Ovary (tissue), 9 donors: ENCODE measurements around the gene SCIN. TPM values are rescaled to one million over a fixed set of nuclear protein-coding genes. Genes with fewer than 3 reads are reported as not detected.
A peak's percentile ranks its signal among the peaks of the same experiment; 100 is the strongest.

ENCODE experiments used
- DNase-seq, 5 donors: peaks; one replicate each; pipeline ENCODE4 v3.0.0-alpha.2; 2019 to 2020
- H3K27ac ChIP-seq, 2 donors: fragments of 200-600 bp; one replicate each; pipeline versions ENCODE4 v1.5.1 to v1.8.0; 2019 to 2022
- H3K27me3 ChIP-seq: fragments of 200-600 bp; one replicate; pipeline ENCODE4 v1.8.0; 2022
- H3K36me3 ChIP-seq: fragments of 200-600 bp; sonication (generic); one replicate; pipeline ENCODE4 v1.5.1; 2019
- H3K4me1 ChIP-seq: one replicate; pipeline ENCODE4 v1.8.1; 2013; ENCODE audit warnings: mild to moderate bottlenecking, moderate library complexity; ENCODE audit not compliant: insufficient read depth
- H3K4me3 ChIP-seq: fragments of 200-600 bp; sonication (generic); one replicate; pipeline ENCODE4 v1.5.1; 2017
- H3K9me3 ChIP-seq, 2 donors: fragments of 200-600 bp in 1 of 2; sonication (generic) in 1 of 2; one replicate each; pipeline versions ENCODE4 v1.5.1 to v1.8.1; 2013 to 2019; ENCODE audit warnings: mild to moderate bottlenecking in 1 of 2, moderate library complexity in 1 of 2
- CTCF ChIP-seq, 3 donors: fragments of 450-650 bp in 2 of 3; fragments of 200-600 bp in 1 of 3; IDR thresholded peaks; one replicate each; pipeline versions ENCODE4 v1.5.1 to v1.8.0; 2016 to 2022; ENCODE audit warnings: antibody characterized with exemption in 3 of 3, mild to moderate bottlenecking in 1 of 3
- EP300 ChIP-seq: sonication (generic); formaldehyde crosslinking; IDR thresholded peaks from one replicate; pipeline ENCODE4 v1.6.1; 2017; ENCODE audit warnings: antibody characterized with exemption
- POLR2A ChIP-seq: fragments of 450-650 bp; IDR thresholded peaks from one replicate; pipeline ENCODE4 v1.6.1; 2017; ENCODE audit warnings: antibody characterized with exemption, mild to moderate bottlenecking, moderate library complexity
- WGBS, 3 donors: extraction: QIAGEN DNeasy Blood & Tissue Kit in 1 of 3; methylation state at CpG; one replicate each; pipeline versions ENCODE4 v1.1.5 to v1.1.7; 2013 to 2017; 5-methylcytosine and 5-hydroxymethylcytosine counted together
- intact Hi-C, 4 donors: fragments of 100-400 bp; cut with DNase I; formaldehyde crosslinking; loops; one replicate each; pipeline versions ENCODE4 v1.11.0 to v1.15.1; 2022 to 2023
- polyA plus RNA-seq, 2 donors: library from polyadenylated mRNA; stranded (reverse); fragments of 200-250 nt in 1 of 2; fragments of 350-450 nt in 1 of 2; fragmentation: Illumina TruSeq in 1 of 2; extraction: RNeasy Lipid Tissue Mini Kit (QIAGEN cat#74804) in 1 of 2; gene quantifications; one replicate each; pipeline ENCODE4 v1.2.3, GENCODE V29; 2013 to 2014
- total RNA-seq, 7 donors: library from RNA; depleted of rRNA in 2 of 7; stranded (reverse); fragments of >200 nt in 2 of 7; fragmentation: NEBNext Ultra II Directional in 3 of 7; extraction: Animal tissue kit (Norgen Biotek cat#: 25700) in 3 of 7; gene quantifications; one replicate each; pipeline versions ENCODE4 v1.1.0 to v1.2.4, GENCODE V29; 2016 to 2023
- donor health status: DM: no; HTN: no; CAD: no; lungs with moderate emphysema.
- donor health status: DM: no; HTN: no; CAD: no.
- donor health status: Bipolar disorder and iron deficiency.
- donor health status: DM: yes; HTN: yes; CAD: no.
- donor health status: DM: no; HTN: no; CAD: no.
- donor health status: DM: yes; HTN: yes; CAD: no.

SCIN gene
- total and polyA plus RNA-seq, 9 donors: 1.3 to 5.1 (median 2.2) TPM

GRCh38 chr7:12638851-12639456, 68.4 kb downstream of the SCIN start:
- Histone ChIP-seq H3K9me3 (no peaks in the 10 kb centered on the region), H3K27ac (no peak overlapping the region), H3K4me3 (no peak overlapping the region), H3K4me1 (no peaks in the 10 kb centered on the region), H3K27me3 (no peaks in the 10 kb centered on the region), H3K36me3 (no peaks in the 10 kb centered on the region)
- intact Hi-C loops: loop anchor here (10.0 kb wide), 1 partner anchor 626 kb away; no protein-coding TSS in a partner anchor
- 7 to 9% (median 8%) methylated on average over 6 of the region's 6 CpGs for WGBS, 3 donors
- peak; percentile 7 to 15 (median 10) for TF ChIP-seq CTCF (IDR thresholded peaks at IDR 0.05)
- no peak for TF ChIP-seq POLR2A
- TF ChIP-seq EP300: no peak
- no peak for DNase-seq

GRCh38 chr7:12640299-12641096, 70.0 kb downstream of the SCIN start:
- no peak overlapping the region for H3K27ac ChIP-seq
- TF ChIP-seq CTCF (IDR thresholded peaks at IDR 0.05) (no peak), POLR2A (no peak), EP300 (no peak)
- WGBS, 3 donors: 56 to 63% (median 61%) methylated on average over 7 of the region's 7 CpGs
- no peaks in the 10 kb centered on the region for H3K36me3 ChIP-seq
- H3K4me3 ChIP-seq: no peak overlapping the region
- H3K27me3 ChIP-seq: no peaks in the 10 kb centered on the region
- no peak for DNase-seq
- no peaks in the 10 kb centered on the region for H3K4me1 ChIP-seq
- H3K9me3 ChIP-seq: no peaks in the 10 kb centered on the region
- intact Hi-C loops: no loop called here

- TF ChIP-seq CTCF (IDR thresholded peaks at IDR 0.05) (no peak), EP300 (no peak), POLR2A (no peak)
- intact Hi-C loops: no loop called here
- no peak overlapping the region for H3K27ac ChIP-seq
- DNase-seq: no peak
- no peaks in the 10 kb centered on the region for H3K27me3 ChIP-seq
- H3K9me3 ChIP-seq: no peaks in the 10 kb centered on the region
- WGBS, 3 donors: 59 to 95% (median 92%) methylated on average over 3 of the region's 3 CpGs
- no peaks in the 10 kb centered on the region for H3K36me3 ChIP-seq
- no peaks in the 10 kb centered on the region for H3K4me1 ChIP-seq
- no peak overlapping the region for H3K4me3 ChIP-seq
Measured at GRCh38 chr7:12641196-12641595, 70.7 kb downstream of the SCIN start.

- WGBS, 3 donors: 92 to 94% (median 93%) methylated on average over 5 of the region's 5 CpGs
- TF ChIP-seq POLR2A: no peak
- no peak for TF ChIP-seq CTCF (IDR thresholded peaks at IDR 0.05)
- TF ChIP-seq EP300: no peak
- intact Hi-C loops: no loop called here
- H3K27me3 ChIP-seq: no peaks in the 10 kb centered on the region
- no peak for DNase-seq
- no peaks in the 10 kb centered on the region for H3K9me3 ChIP-seq
- no peaks in the 10 kb centered on the region for H3K36me3 ChIP-seq
- no peak overlapping the region for H3K27ac ChIP-seq
- H3K4me3 ChIP-seq: no peak overlapping the region
- H3K4me1 ChIP-seq: no peaks in the 10 kb centered on the region
Measured at GRCh38 chr7:12642508-12642907, 72.0 kb downstream of the SCIN start.
